ENCODE measurements around the gene HSD3B2. TPM values are rescaled to one million over a fixed set of nuclear protein-coding genes. Genes with fewer than 3 reads are reported as not detected.

Gene HSD3B2
- total RNA-seq, 1 donor from 2014 or later: not detected

DNA sequence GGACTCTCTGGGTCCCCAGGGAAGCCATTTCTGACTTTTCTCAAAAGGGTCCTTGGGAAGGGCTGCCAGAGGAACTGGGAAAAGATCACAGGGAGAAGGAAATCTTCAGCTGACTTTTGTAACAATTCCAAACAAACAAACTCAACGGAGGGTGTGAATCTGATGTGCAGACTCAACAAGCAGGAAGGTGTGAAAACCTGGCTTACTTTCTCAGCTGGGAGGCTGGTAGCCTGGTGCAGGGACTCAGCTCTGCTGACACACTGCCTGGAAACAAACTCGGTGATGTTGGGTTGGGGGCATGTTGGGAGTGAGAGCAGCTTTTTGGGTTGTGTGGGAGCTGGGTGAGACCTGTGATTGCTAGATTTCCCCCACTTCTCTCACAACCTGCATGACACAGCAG is 10.2 kb upstream of the HSD3B2 start:
- H3K36me3 ChIP-seq: no peaks in the 10 kb centered on the region
- no peak overlapping the region for H2AFZ ChIP-seq (replicated peaks)
- Mint-ChIP-seq H3K36me3 (no peaks in the 10 kb centered on the region), H3K27ac (no peak overlapping the region), H3K27me3 (ENCODE audit: insufficient read depth, low read depth) (peaks cover 2% of the 10 kb centered on the region), H3K4me3 (no peak overlapping the region), H3K9me3 (peaks cover 2% of the 10 kb centered on the region), H3K4me1 (no peaks in the 10 kb centered on the region)
- no peak overlapping the region for H3K4me2 ChIP-seq
- H3K4me1 ChIP-seq: no peaks in the 10 kb centered on the region
- no peaks in the 10 kb centered on the region for H3F3A ChIP-seq (ENCODE audit: low read depth)
- TF ChIP-seq EZH2 (IDR thresholded peaks at IDR 0.05) (no peak), EZH2phosphoT487 (IDR thresholded peaks at IDR 0.05) (no peak)
- TF ChIP-seq, protein P1, sequence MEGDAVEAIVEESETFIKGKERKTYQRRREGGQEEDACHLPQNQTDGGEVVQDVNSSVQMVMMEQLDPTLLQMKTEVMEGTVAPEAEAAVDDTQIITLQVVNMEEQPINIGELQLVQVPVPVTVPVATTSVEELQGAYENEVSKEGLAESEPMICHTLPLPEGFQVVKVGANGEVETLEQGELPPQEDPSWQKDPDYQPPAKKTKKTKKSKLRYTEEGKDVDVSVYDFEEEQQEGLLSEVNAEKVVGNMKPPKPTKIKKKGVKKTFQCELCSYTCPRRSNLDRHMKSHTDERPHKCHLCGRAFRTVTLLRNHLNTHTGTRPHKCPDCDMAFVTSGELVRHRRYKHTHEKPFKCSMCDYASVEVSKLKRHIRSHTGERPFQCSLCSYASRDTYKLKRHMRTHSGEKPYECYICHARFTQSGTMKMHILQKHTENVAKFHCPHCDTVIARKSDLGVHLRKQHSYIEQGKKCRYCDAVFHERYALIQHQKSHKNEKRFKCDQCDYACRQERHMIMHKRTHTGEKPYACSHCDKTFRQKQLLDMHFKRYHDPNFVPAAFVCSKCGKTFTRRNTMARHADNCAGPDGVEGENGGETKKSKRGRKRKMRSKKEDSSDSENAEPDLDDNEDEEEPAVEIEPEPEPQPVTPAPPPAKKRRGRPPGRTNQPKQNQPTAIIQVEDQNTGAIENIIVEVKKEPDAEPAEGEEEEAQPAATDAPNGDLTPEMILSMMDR (IDR thresholded peaks at IDR 0.05): no peak
- no peaks in the 10 kb centered on the region for H3K9me3 ChIP-seq (ENCODE audit: low read depth)
- no peaks in the 10 kb centered on the region for H3K27me3 ChIP-seq
- H3K79me2 ChIP-seq (ENCODE audit: low read depth): no peaks in the 10 kb centered on the region
- DNase-seq (ENCODE audit: low spot score): no peak
- H3K9ac ChIP-seq: no peak overlapping the region
- no peaks in the 10 kb centered on the region for H4K20me1 ChIP-seq (ENCODE audit: low read depth)
- H3K4me3 ChIP-seq: no peak overlapping the region
- no peak overlapping the region for H3K27ac ChIP-seq

DNA sequence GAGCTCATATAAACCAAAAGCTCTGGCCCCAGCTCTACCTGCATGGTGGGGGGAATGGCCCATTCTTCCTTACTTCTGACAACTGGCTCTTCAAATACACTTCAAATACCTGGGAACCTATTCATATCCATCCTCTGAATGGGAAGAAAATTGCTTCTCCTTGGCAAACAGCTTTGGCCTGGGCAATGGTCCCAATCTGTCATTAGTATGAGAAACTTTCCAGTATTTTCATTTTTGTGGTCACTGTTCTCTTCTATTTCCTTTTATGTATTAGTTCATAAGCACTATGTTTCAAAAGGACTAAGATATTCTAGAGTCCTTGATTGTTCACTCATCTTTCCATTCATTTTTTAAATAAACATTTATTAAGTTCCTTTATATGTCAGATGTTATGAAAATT is 5.2 kb upstream of the HSD3B2 start:
- Histone ChIP-seq H3K79me2 (ENCODE audit: low read depth) (no peaks in the 10 kb centered on the region), H3K4me1 (no peaks in the 10 kb centered on the region), H3K27ac (no peak overlapping the region), H3K9me3 (ENCODE audit: low read depth) (no peaks in the 10 kb centered on the region), H4K20me1 (ENCODE audit: low read depth) (no peaks in the 10 kb centered on the region), H3K4me2 (no peak overlapping the region), H3K36me3 (no peaks in the 10 kb centered on the region), H3K27me3 (no peaks in the 10 kb centered on the region), H2AFZ (replicated peaks) (no peak overlapping the region), H3K4me3 (no peak overlapping the region), H3K9ac (no peak overlapping the region), H3F3A (ENCODE audit: low read depth) (no peaks in the 10 kb centered on the region)
- Mint-ChIP-seq H3K27me3 (ENCODE audit: insufficient read depth, low read depth) (peaks cover 2% of the 10 kb centered on the region), H3K36me3 (no peaks in the 10 kb centered on the region), H3K4me3 (no peak overlapping the region), H3K9me3 (peaks cover 2% of the 10 kb centered on the region), H3K4me1 (no peaks in the 10 kb centered on the region), H3K27ac (no peak overlapping the region)
- TF ChIP-seq EZH2 (IDR thresholded peaks at IDR 0.05) (no peak), EZH2phosphoT487 (IDR thresholded peaks at IDR 0.05) (no peak)
- TF ChIP-seq, protein P1 (IDR thresholded peaks at IDR 0.05): no peak
- DNase-seq (ENCODE audit: low spot score): no peak

DNA sequence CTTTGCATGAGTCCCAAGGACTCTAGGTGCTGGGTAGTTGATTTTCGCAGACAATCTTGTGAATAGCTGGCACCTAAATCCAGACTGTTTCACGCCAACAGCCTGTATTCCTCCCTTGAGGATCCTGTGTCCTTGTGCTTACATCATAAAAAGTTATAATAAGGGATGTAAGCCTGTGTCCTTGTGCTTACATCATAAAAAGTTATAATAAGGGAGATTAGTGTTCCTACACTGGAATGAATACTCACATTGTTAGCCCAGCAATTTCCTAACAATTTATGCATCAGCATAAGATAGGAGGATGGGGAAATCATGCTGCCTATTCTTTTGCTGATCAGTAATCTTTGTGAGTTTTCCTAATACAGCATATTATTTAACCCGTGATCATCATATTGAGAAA is 4.0 kb upstream of the HSD3B2 start:
- H4K20me1 ChIP-seq (ENCODE audit: low read depth): no peaks in the 10 kb centered on the region
- no peaks in the 10 kb centered on the region for H3F3A ChIP-seq (ENCODE audit: low read depth)
- H3K36me3 ChIP-seq: no peaks in the 10 kb centered on the region
- H3K79me2 ChIP-seq (ENCODE audit: low read depth): no peaks in the 10 kb centered on the region
- H3K4me1 ChIP-seq: no peaks in the 10 kb centered on the region
- H3K4me2 ChIP-seq: no peak overlapping the region
- no peak overlapping the region for H3K27ac ChIP-seq
- H3K9me3 ChIP-seq (ENCODE audit: low read depth): no peaks in the 10 kb centered on the region
- no peak overlapping the region for H2AFZ ChIP-seq (replicated peaks)
- TF ChIP-seq EZH2phosphoT487 (IDR thresholded peaks at IDR 0.05) (no peak), EZH2 (IDR thresholded peaks at IDR 0.05) (no peak)
- TF ChIP-seq, protein P1 (IDR thresholded peaks at IDR 0.05): no peak
- Mint-ChIP-seq H3K27me3 (ENCODE audit: insufficient read depth, low read depth) (no peaks in the 10 kb centered on the region), H3K36me3 (no peaks in the 10 kb centered on the region), H3K4me3 (no peak overlapping the region), H3K27ac (no peak overlapping the region), H3K4me1 (no peaks in the 10 kb centered on the region), H3K9me3 (no peaks in the 10 kb centered on the region)
- H3K27me3 ChIP-seq: no peaks in the 10 kb centered on the region
- H3K9ac ChIP-seq: no peak overlapping the region
- no peak overlapping the region for H3K4me3 ChIP-seq
- no peak for DNase-seq (ENCODE audit: low spot score)
